Ovary (tissue), 9 donors: Measurements from ENCODE around the gene CDK8. TPM values are rescaled to one million over a fixed set of nuclear protein-coding genes. Genes with fewer than 3 reads are reported as not detected.

Experiments
- DNase-seq, 5 donors: peaks; one replicate each; pipeline ENCODE4 v3.0.0-alpha.2; 2019 to 2020
- H3K27ac ChIP-seq, 2 donors: fragments of 200-600 bp; one replicate each; pipeline versions ENCODE4 v1.5.1 to v1.8.0; 2019 to 2022
- H3K27me3 ChIP-seq: fragments of 200-600 bp; one replicate; pipeline ENCODE4 v1.8.0; 2022
- H3K36me3 ChIP-seq: fragments of 200-600 bp; sonication (generic); one replicate; pipeline ENCODE4 v1.5.1; 2019
- H3K4me1 ChIP-seq: one replicate; pipeline ENCODE4 v1.8.1; 2013; ENCODE audit warnings: mild to moderate bottlenecking, moderate library complexity; ENCODE audit not compliant: insufficient read depth
- H3K4me3 ChIP-seq: fragments of 200-600 bp; sonication (generic); one replicate; pipeline ENCODE4 v1.5.1; 2017
- H3K9me3 ChIP-seq, 2 donors: fragments of 200-600 bp in 1 of 2; sonication (generic) in 1 of 2; one replicate each; pipeline versions ENCODE4 v1.5.1 to v1.8.1; 2013 to 2019; ENCODE audit warnings: mild to moderate bottlenecking in 1 of 2, moderate library complexity in 1 of 2
- EP300 ChIP-seq: sonication (generic); formaldehyde crosslinking; IDR thresholded peaks from one replicate; pipeline ENCODE4 v1.6.1; 2017; ENCODE audit warnings: antibody characterized with exemption
- POLR2A ChIP-seq: fragments of 450-650 bp; IDR thresholded peaks from one replicate; pipeline ENCODE4 v1.6.1; 2017; ENCODE audit warnings: antibody characterized with exemption, mild to moderate bottlenecking, moderate library complexity
- WGBS, 3 donors: extraction: QIAGEN DNeasy Blood & Tissue Kit in 1 of 3; methylation state at CpG; one replicate each; pipeline versions ENCODE4 v1.1.5 to v1.1.7; 2013 to 2017; 5-methylcytosine and 5-hydroxymethylcytosine counted together
- intact Hi-C, 4 donors: fragments of 100-400 bp; cut with DNase I; formaldehyde crosslinking; loops; one replicate each; pipeline versions ENCODE4 v1.11.0 to v1.15.1; 2022 to 2023
- polyA plus RNA-seq, 2 donors: library from polyadenylated mRNA; stranded (reverse); fragments of 200-250 nt in 1 of 2; fragments of 350-450 nt in 1 of 2; fragmentation: Illumina TruSeq in 1 of 2; extraction: RNeasy Lipid Tissue Mini Kit (QIAGEN cat#74804) in 1 of 2; gene quantifications; one replicate each; pipeline ENCODE4 v1.2.3, GENCODE V29; 2013 to 2014
- total RNA-seq, 7 donors: library from RNA; depleted of rRNA in 2 of 7; stranded (reverse); fragments of >200 nt in 2 of 7; fragmentation: NEBNext Ultra II Directional in 3 of 7; extraction: Animal tissue kit (Norgen Biotek cat#: 25700) in 3 of 7; gene quantifications; one replicate each; pipeline versions ENCODE4 v1.1.0 to v1.2.4, GENCODE V29; 2016 to 2023
- TF ChIP-seq, protein P1 (sequence below), 3 donors: fragments of 450-650 bp in 2 of 3; fragments of 200-600 bp in 1 of 3; IDR thresholded peaks; one replicate each; pipeline versions ENCODE4 v1.5.1 to v1.8.0; 2016 to 2022; ENCODE audit warnings: antibody characterized with exemption in 3 of 3, mild to moderate bottlenecking in 1 of 3
- donor health status: DM: no; HTN: no; CAD: no; lungs with moderate emphysema.
- donor health status: DM: no; HTN: no; CAD: no.
- donor health status: Bipolar disorder and iron deficiency.
- donor health status: DM: yes; HTN: yes; CAD: no.
- donor health status: DM: no; HTN: no; CAD: no.
- donor health status: DM: yes; HTN: yes; CAD: no.

Gene CDK8
- total and polyA plus RNA-seq, 9 donors = 5.2 to 11.6 (median 8.3) TPM

- TF ChIP-seq EP300 (no peak), POLR2A (no peak)
- TF ChIP-seq, protein P1, sequence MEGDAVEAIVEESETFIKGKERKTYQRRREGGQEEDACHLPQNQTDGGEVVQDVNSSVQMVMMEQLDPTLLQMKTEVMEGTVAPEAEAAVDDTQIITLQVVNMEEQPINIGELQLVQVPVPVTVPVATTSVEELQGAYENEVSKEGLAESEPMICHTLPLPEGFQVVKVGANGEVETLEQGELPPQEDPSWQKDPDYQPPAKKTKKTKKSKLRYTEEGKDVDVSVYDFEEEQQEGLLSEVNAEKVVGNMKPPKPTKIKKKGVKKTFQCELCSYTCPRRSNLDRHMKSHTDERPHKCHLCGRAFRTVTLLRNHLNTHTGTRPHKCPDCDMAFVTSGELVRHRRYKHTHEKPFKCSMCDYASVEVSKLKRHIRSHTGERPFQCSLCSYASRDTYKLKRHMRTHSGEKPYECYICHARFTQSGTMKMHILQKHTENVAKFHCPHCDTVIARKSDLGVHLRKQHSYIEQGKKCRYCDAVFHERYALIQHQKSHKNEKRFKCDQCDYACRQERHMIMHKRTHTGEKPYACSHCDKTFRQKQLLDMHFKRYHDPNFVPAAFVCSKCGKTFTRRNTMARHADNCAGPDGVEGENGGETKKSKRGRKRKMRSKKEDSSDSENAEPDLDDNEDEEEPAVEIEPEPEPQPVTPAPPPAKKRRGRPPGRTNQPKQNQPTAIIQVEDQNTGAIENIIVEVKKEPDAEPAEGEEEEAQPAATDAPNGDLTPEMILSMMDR (IDR thresholded peaks at IDR 0.05) = no peak
- WGBS, 3 donors = 72 to 86% (median 78%) methylated on average over 7 of the region's 7 CpGs
- Histone ChIP-seq H3K27me3 (no peaks in the 10 kb centered on the region), H3K9me3 (no peaks in the 10 kb centered on the region), H3K4me1 (no peaks in the 10 kb centered on the region), H3K27ac (no peak overlapping the region), H3K4me3 (no peak overlapping the region), H3K36me3 (no peaks in the 10 kb centered on the region)
- no peak for DNase-seq
- intact Hi-C loops = no loop called here
Measured at GRCh38 chr13:26422036-26422435, 168.1 kb downstream of the CDK8 start.

GRCh38 chr13:26423629-26424028 is 169.7 kb downstream of the CDK8 start:
- Histone ChIP-seq H3K4me1 (no peaks in the 10 kb centered on the region), H3K27ac (no peak overlapping the region), H3K36me3 (no peaks in the 10 kb centered on the region), H3K9me3 (no peaks in the 10 kb centered on the region), H3K27me3 (no peaks in the 10 kb centered on the region), H3K4me3 (no peak overlapping the region)
- 25 to 34% (median 29%) methylated on average over 3 of the region's 3 CpGs for WGBS, 3 donors
- intact Hi-C loops = no loop called here
- TF ChIP-seq, protein P1 (IDR thresholded peaks at IDR 0.05) = no peak
- TF ChIP-seq POLR2A (no peak), EP300 (no peak)
- no peak for DNase-seq

- Histone ChIP-seq H3K27ac (no peak overlapping the region), H3K4me3 (no peak overlapping the region)
- WGBS, 3 donors = 78 to 91% (median 88%) methylated on average over 14 of the region's 14 CpGs
Measured at GRCh38 chr13:26424181-26424580, 170.3 kb downstream of the CDK8 start.

GRCh38 chr13:26425443-26426358 is 171.8 kb downstream of the CDK8 start:
- intact Hi-C loops = no loop called here
- TF ChIP-seq EP300 (no peak), POLR2A (no peak)
- TF ChIP-seq, protein P1 (IDR thresholded peaks at IDR 0.05) = no peak
- Histone ChIP-seq H3K4me3 (no peak overlapping the region), H3K9me3 (no peaks in the 10 kb centered on the region), H3K4me1 (no peaks in the 10 kb centered on the region), H3K27ac (no peak overlapping the region), H3K27me3 (no peaks in the 10 kb centered on the region), H3K36me3 (no peaks in the 10 kb centered on the region)
- WGBS, 3 donors = 40 to 44% (median 43%) methylated on average over 9 of the region's 9 CpGs
- DNase-seq = no peak

More at GRCh38 chr13:26424181-26424580, 170.3 kb downstream of the CDK8 start:
- TF ChIP-seq EP300 = no peak
- TF ChIP-seq POLR2A = no peak
- TF ChIP-seq, protein P1 (IDR thresholded peaks at IDR 0.05) = no peak
- Histone ChIP-seq H3K36me3 (no peaks in the 10 kb centered on the region), H3K4me1 (no peaks in the 10 kb centered on the region), H3K9me3 (no peaks in the 10 kb centered on the region), H3K27me3 (no peaks in the 10 kb centered on the region)
- no peak for DNase-seq
- intact Hi-C loops = no loop called here
